Endothelial cell of umbilical vein (primary cell): ENCODE measurements around the gene TMEM41B. TPM values are rescaled to one million over a fixed set of nuclear protein-coding genes. Genes with fewer than 3 reads are reported as not detected.

Source experiments
- BruUV-seq: library from RNA; stranded (reverse); fragments of 400-500 nt; replicated peaks from 2 replicates; lab custom pipeline; 2021; lab: Mats Ljungman, UMichigan
- CTCF ChIA-PET: fragments of 300-600, 350-600 bp; sonication (Branson Sonifier 250); formaldehyde crosslinking; loops from one replicate; lab custom pipeline; 2021; ENCODE audit warnings: antibody characterized with exemption, inconsistent platforms; lab: Charles Lee
- POLR2A ChIA-PET: fragments of 300-600, 350-600 bp; sonication (Branson Sonifier 250); formaldehyde crosslinking; loops from one replicate; lab custom pipeline; 2021; ENCODE audit warnings: antibody characterized with exemption, inconsistent platforms; lab: Charles Lee
- DNase-seq: peaks from one replicate; pipeline ENCODE4 v3.0.0-alpha.2; 2011; ENCODE audit warnings: low read depth, low spot score
- FAIRE-seq: peaks from 2 replicates; lab custom pipeline; 2011; peaks lifted over from hg19 to GRCh38; lab: Jason Lieb, UNC
- H2AFZ ChIP-seq: 2 replicates; pipeline ENCODE4 v1.6.0; 2012; ENCODE audit warnings: low read depth, low read length, control low read depth, inconsistent platforms
- H3K27ac ChIP-seq: 2 replicates; pipeline ENCODE4 v1.5.1; 2011; ENCODE audit warnings: low read depth, mild to moderate bottlenecking, control low read depth, low read length, moderate library complexity; ENCODE audit not compliant: insufficient read depth
- H3K27me3 ChIP-seq, 2 experiments: 2 replicates each; pipeline versions ENCODE4 v1.6.0 to v1.6.1; 2011; ENCODE audit warnings: low read length in 2 of 2, mixed read lengths in 1 of 2; ENCODE audit not compliant: control insufficient read depth in 2 of 2, insufficient read depth in 2 of 2
- H3K36me3 ChIP-seq, 2 experiments: 2 replicates in 1 of 2; 3 replicates in 1 of 2; pipeline ENCODE4 v1.5.1; 2011; ENCODE audit warnings: low read length in 2 of 2, mild to moderate bottlenecking in 1 of 2, moderate library complexity in 1 of 2; ENCODE audit not compliant: control insufficient read depth in 2 of 2, insufficient read depth in 2 of 2; ENCODE audit errors: extremely low read depth in 1 of 2
- H3K4me1 ChIP-seq: 3 replicates; pipeline ENCODE4 v1.5.1; 2011; ENCODE audit warnings: mild to moderate bottlenecking, low read length; ENCODE audit not compliant: control insufficient read depth, insufficient read depth; ENCODE audit errors: extremely low read depth
- H3K4me2 ChIP-seq: 2 replicates; pipeline ENCODE4 v1.6.1; 2011; ENCODE audit warnings: low read length, control low read depth, mixed read lengths; ENCODE audit not compliant: insufficient read depth
- H3K4me3 ChIP-seq, 3 experiments: fragments of 200-600 bp in 1 of 3; sonication (generic), shearing (Covaris generic) in 1 of 3; replicated peaks in 1 of 3; 2 replicates each; pipeline ENCODE4 v1.5.1; 2011 to 2016; ENCODE audit warnings: control low read depth in 3 of 3, low read length in 3 of 3, mild to moderate bottlenecking in 2 of 3, inconsistent platforms in 1 of 3, low read depth in 1 of 3, moderate library complexity in 1 of 3; ENCODE audit not compliant: insufficient read depth in 1 of 3
- H3K79me2 ChIP-seq: 2 replicates; pipeline ENCODE4 v1.6.0; 2012; ENCODE audit warnings: low read length, inconsistent platforms; ENCODE audit not compliant: control insufficient read depth, insufficient read depth
- H3K9ac ChIP-seq: replicated peaks from 2 replicates; pipeline ENCODE3; 2011; ENCODE audit warnings: low read length, control low read depth; ENCODE audit not compliant: insufficient read depth; ENCODE audit errors: extremely low read depth
- H3K9me1 ChIP-seq: replicated peaks from 3 replicates; pipeline ENCODE4 v1.6.0; 2011; ENCODE audit warnings: mild to moderate bottlenecking, low read length; ENCODE audit not compliant: control insufficient read depth, insufficient read depth; ENCODE audit errors: extremely low read depth
- H3K9me3 ChIP-seq: replicated peaks from 2 replicates; pipeline ENCODE4 v1.5.1; 2012; ENCODE audit warnings: low read length, inconsistent platforms; ENCODE audit not compliant: control insufficient read depth, insufficient read depth
- H4K20me1 ChIP-seq: replicated peaks from 2 replicates; pipeline ENCODE3; 2011; ENCODE audit warnings: mild to moderate bottlenecking, low read length; ENCODE audit not compliant: control insufficient read depth, insufficient read depth; ENCODE audit errors: extremely low read depth
- CTCF ChIP-seq, 2 donors: IDR thresholded peaks; 1 replicate in 1 of 2; 2 replicates in 1 of 2; pipeline ENCODE4 v1.5.1; 2011; ENCODE audit warnings: low read length in 2 of 2, mild to moderate bottlenecking in 2 of 2, moderate library complexity in 2 of 2, control low read depth in 1 of 2, inconsistent platforms in 1 of 2, low read depth in 1 of 2; ENCODE audit not compliant: insufficient read depth in 1 of 2; ENCODE audit errors: extremely low read depth in 1 of 2
- EZH2 ChIP-seq: IDR thresholded peaks from 2 replicates; pipeline ENCODE4 v1.6.1; 2012; ENCODE audit warnings: borderline replicate concordance, low read depth, mild to moderate bottlenecking, moderate library complexity, low read length, inconsistent platforms; ENCODE audit not compliant: severe bottlenecking
- FOS ChIP-seq: IDR thresholded peaks from 2 replicates; pipeline ENCODE4 v1.6.1; 2011; ENCODE audit warnings: mild to moderate bottlenecking, low read length, moderate library complexity, borderline replicate concordance; ENCODE audit not compliant: insufficient read depth
- GATA2 ChIP-seq: IDR thresholded peaks from 2 replicates; pipeline ENCODE4 v1.7.0; 2011; ENCODE audit warnings: low read depth, mild to moderate bottlenecking, moderate library complexity, mixed read lengths, low read length; ENCODE audit not compliant: insufficient read length, insufficient read depth
- JUN ChIP-seq: IDR thresholded peaks from 2 replicates; pipeline ENCODE4 v1.6.1; 2011; ENCODE audit warnings: borderline replicate concordance, low read depth; ENCODE audit not compliant: insufficient read length, insufficient read depth
- MAX ChIP-seq: IDR thresholded peaks from 2 replicates; pipeline ENCODE4 v1.6.1; 2011; ENCODE audit not compliant: insufficient read depth, insufficient read length
- MYC ChIP-seq: IDR thresholded peaks from one replicate; pipeline ENCODE4 v1.6.1; 2011; ENCODE audit warnings: mild to moderate bottlenecking, low read depth, low read length
- POLR2A ChIP-seq: IDR thresholded peaks from 2 replicates; pipeline ENCODE4 v1.6.1; 2012; ENCODE audit warnings: low read depth, mild to moderate bottlenecking, control low read depth, low read length
- POLR2AphosphoS5 ChIP-seq: IDR thresholded peaks from 2 replicates; pipeline ENCODE4 v1.6.1; 2012; ENCODE audit warnings: low read depth, mild to moderate bottlenecking, control low read depth, low read length, moderate library complexity; ENCODE audit not compliant: insufficient read depth
- dilution Hi-C: fragments of 300-500 bp; cut with MboI; formaldehyde crosslinking; loops from one replicate; pipeline ENCODE4 v1.15.0; 2019; ENCODE audit warnings: low sequenced_read_pairs; ENCODE audit not compliant: extremely low pct_ligation_motif_present
- intact Hi-C: fragments of 100-400 bp; cut with micrococcal nuclease; formaldehyde crosslinking; loops from one replicate; pipeline ENCODE4 v1.10.0; 2022
- polyA plus RNA-seq, 4 experiments: library from polyadenylated mRNA; depleted of rRNA in 3 of 4; stranded (reverse) in 3 of 4; unstranded in 1 of 4; fragments of >200 nt; gene quantifications; 2 replicates each; pipeline versions ENCODE4 v1.2.1 to v1.2.3, GENCODE V29; 2011 to 2012; ENCODE audit warnings: missing spikeins in 1 of 4
- total RNA-seq: library from RNA; stranded (reverse); gene quantifications from 2 replicates; pipeline ENCODE4 v1.2.3, GENCODE V29; 2021

The TMEM41B gene
- total and polyA plus RNA-seq, 2 donors (not counting 3 experiments of a cell fraction or from before 2014, with no cell fraction given) = 16.6 to 39.0 TPM

GRCh38 chr11:9304178-9304577, 10.2 kb downstream of the TMEM41B start:
- Histone ChIP-seq H4K20me1 (no peaks in the 10 kb centered on the region), H2AFZ (no peak overlapping the region), H3K4me3 (no peak overlapping the region), H3K9me1 (no peaks in the 10 kb centered on the region), H3K36me3 (no peaks in the 10 kb centered on the region), H3K4me2 (no peak overlapping the region), H3K9me3 (no peaks in the 10 kb centered on the region), H3K4me1 (no peaks in the 10 kb centered on the region), H3K27ac (no peak overlapping the region), H3K9ac (no peak overlapping the region), H3K79me2 (peaks cover 61% of the 10 kb centered on the region), H3K27me3 (no peaks in the 10 kb centered on the region)
- FAIRE-seq = no peak
- dilution Hi-C loops (no loop called here), intact Hi-C loops (no loop called here)
- BruUV-seq = no TSS peak
- CTCF ChIA-PET = no interaction called here
- DNase-seq = no peak
- POLR2A ChIA-PET = no interaction called here
- TF ChIP-seq POLR2A (no peak), JUN (no peak), EZH2 (no peak), CTCF (IDR thresholded peaks at IDR 0.05; ENCODE audit: extremely low read depth in 1 of 2, insufficient read depth in 1 of 2, low read depth in 1 of 2, low read length in 2 of 2) (no peak), MYC (no peak), POLR2AphosphoS5 (no peak), GATA2 (no peak), MAX (no peak), FOS (no peak)
